GM18907 (cell line): ENCODE data around the gene LGR6.

Experiments
- ATAC-seq: cut with Tn5 transposase; IDR thresholded peaks from one replicate; pipeline ENCODE4 v1.9.1; 2021; ENCODE audit warnings: mild to moderate bottlenecking, moderate library complexity; ENCODE audit not compliant: unreplicated experiment

The LGR6 gene

GRCh38 chr1:202365092-202365815, 171.7 kb downstream of the LGR6 start:
- ATAC-seq: no peak

DNA sequence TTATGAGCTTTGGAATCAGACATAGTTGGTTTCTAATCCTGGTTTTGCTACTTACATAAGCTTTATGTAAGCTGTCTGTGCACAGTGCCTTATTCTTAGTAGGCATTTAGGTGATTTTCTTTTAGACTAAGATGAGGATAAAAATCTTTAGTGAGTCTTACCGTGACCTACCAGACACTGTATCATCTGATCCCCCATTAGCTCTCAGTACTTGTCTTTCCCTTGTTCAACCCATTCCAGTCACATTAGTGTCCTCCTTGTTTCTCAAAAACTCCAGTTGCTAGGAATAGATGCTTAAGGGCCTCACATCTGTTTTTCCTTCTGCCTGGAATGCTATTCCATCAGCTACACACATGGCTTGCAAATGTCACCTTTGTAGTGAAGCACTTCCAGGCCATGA, 173.7 kb downstream of the LGR6 start:
- ATAC-seq: no peak
